PC-9 (cell line): Measurements from ENCODE around the gene IFNB1.

Experiments
- EZH2 ChIP-seq: fragments of 200-600 bp; sonication (generic); IDR thresholded peaks from 2 replicates; pipeline ENCODE4 v1.8.0; 2017; ENCODE audit warnings: antibody characterized with exemption, low read depth
- TF ChIP-seq, protein P1 (sequence below): fragments of 200-600 bp; sonication (generic); conservative IDR thresholded peaks from 2 replicates; pipeline ENCODE4 v1.6.1; 2017; ENCODE audit warnings: mixed run types, antibody characterized with exemption, mild to moderate bottlenecking, moderate library complexity

GRCh38 chr9:21070906-21071305, 6.8 kb downstream of the IFNB1 start:
- TF ChIP-seq EZH2 = no peak
- TF ChIP-seq, protein P1, sequence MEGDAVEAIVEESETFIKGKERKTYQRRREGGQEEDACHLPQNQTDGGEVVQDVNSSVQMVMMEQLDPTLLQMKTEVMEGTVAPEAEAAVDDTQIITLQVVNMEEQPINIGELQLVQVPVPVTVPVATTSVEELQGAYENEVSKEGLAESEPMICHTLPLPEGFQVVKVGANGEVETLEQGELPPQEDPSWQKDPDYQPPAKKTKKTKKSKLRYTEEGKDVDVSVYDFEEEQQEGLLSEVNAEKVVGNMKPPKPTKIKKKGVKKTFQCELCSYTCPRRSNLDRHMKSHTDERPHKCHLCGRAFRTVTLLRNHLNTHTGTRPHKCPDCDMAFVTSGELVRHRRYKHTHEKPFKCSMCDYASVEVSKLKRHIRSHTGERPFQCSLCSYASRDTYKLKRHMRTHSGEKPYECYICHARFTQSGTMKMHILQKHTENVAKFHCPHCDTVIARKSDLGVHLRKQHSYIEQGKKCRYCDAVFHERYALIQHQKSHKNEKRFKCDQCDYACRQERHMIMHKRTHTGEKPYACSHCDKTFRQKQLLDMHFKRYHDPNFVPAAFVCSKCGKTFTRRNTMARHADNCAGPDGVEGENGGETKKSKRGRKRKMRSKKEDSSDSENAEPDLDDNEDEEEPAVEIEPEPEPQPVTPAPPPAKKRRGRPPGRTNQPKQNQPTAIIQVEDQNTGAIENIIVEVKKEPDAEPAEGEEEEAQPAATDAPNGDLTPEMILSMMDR = no peak
